HepG2 (cell line): ENCODE data around the gene DEFB129. TPM values are rescaled to one million over a fixed set of nuclear protein-coding genes. Genes with fewer than 3 reads are reported as not detected.

Source experiments
- ATAC-seq: fragments of 200-7000 bp; cut with Tn5 transposase; 3 replicates; pipeline ENCODE4 v1.9.1; 2020; ENCODE audit warnings: mild to moderate bottlenecking, moderate library complexity
- BruUV-seq: library from RNA; stranded (reverse); fragments of 400-500 nt; replicated peaks from 2 replicates; lab custom pipeline; 2021; lab: Mats Ljungman, UMichigan
- CTCF ChIA-PET: fragments of 300-600 bp; formaldehyde crosslinking; extraction: SDS; loops from one replicate; lab custom pipeline; 2021; ENCODE audit warnings: low total read pairs, inconsistent platforms, low intra/inter-chr PET ratio; lab: Yijun Ruan, JAX
- POLR2A ChIA-PET: fragments of 350-600 bp; sonication (Branson Sonifier 250); formaldehyde crosslinking; loops from one replicate; lab custom pipeline; 2020; ENCODE audit warnings: antibody characterized with exemption, inconsistent platforms; lab: Yijun Ruan, JAX
- DNase-seq: peaks from one replicate; pipeline ENCODE4 v3.0.0-alpha.2; 2015; ENCODE audit warnings: low spot score
- FAIRE-seq: peaks from 3 replicates; lab custom pipeline; 2011; peaks lifted over from hg19 to GRCh38; lab: Jason Lieb, UNC
- H2AFZ ChIP-seq: one replicate; pipeline ENCODE4 v1.6.1; 2011; ENCODE audit warnings: low read length, inconsistent platforms
- H3K27ac ChIP-seq: fragments of 300-600 bp; 3 replicates; pipeline ENCODE4 v1.8.0; 2011; ENCODE audit warnings: mixed run types, mild to moderate bottlenecking, mixed read lengths, low read length, inconsistent platforms; ENCODE audit not compliant: insufficient read depth; ENCODE audit errors: extremely low read length
- H3K27me3 ChIP-seq, 2 experiments: fragments of 200-600 bp in 1 of 2; 2 replicates in 1 of 2; 3 replicates in 1 of 2; pipeline versions ENCODE4 v1.6.0 to v1.8.0; 2011; ENCODE audit warnings: low read length in 2 of 2, mild to moderate bottlenecking in 2 of 2, moderate library complexity in 2 of 2, inconsistent platforms in 1 of 2; ENCODE audit not compliant: insufficient read depth in 2 of 2, control insufficient read depth in 1 of 2
- H3K36me3 ChIP-seq, 2 experiments: fragments of 200-600 bp in 1 of 2; replicated peaks in 1 of 2; 2 replicates in 1 of 2; 3 replicates in 1 of 2; pipeline versions ENCODE4 v1.5.1 to v1.8.0; 2011; ENCODE audit warnings: low read length in 2 of 2, inconsistent platforms in 1 of 2; ENCODE audit not compliant: insufficient read depth in 2 of 2, control insufficient read depth in 1 of 2
- H3K4me1 ChIP-seq: 2 replicates; pipeline ENCODE4 v1.5.1; 2012; ENCODE audit warnings: low read length, inconsistent platforms; ENCODE audit not compliant: insufficient read depth
- H3K4me2 ChIP-seq: 2 replicates; pipeline ENCODE4 v1.6.0; 2011; ENCODE audit warnings: low read depth, low read length, inconsistent platforms
- H3K4me3 ChIP-seq, 3 experiments: fragments of 200-600 bp in 1 of 3; sonication (generic), shearing (Covaris generic) in 1 of 3; replicated peaks in 1 of 3; 2 replicates each; pipeline ENCODE4 v1.5.1; 2011 to 2016; ENCODE audit warnings: low read length in 3 of 3, inconsistent platforms in 2 of 3, low read depth in 2 of 3, mild to moderate bottlenecking in 2 of 3, control low read depth in 1 of 3, mixed read lengths in 1 of 3; ENCODE audit not compliant: insufficient read depth in 1 of 3
- H3K79me2 ChIP-seq: one replicate; pipeline ENCODE4 v1.6.1; 2011; ENCODE audit warnings: low read length, inconsistent platforms; ENCODE audit not compliant: insufficient read depth
- H3K9ac ChIP-seq: 2 replicates; pipeline ENCODE4 v1.6.0; 2011; ENCODE audit warnings: mild to moderate bottlenecking, low read depth, low read length, inconsistent platforms; ENCODE audit not compliant: insufficient read depth
- H3K9me3 ChIP-seq: 2 replicates; pipeline ENCODE4 v1.5.1; 2012; ENCODE audit warnings: mild to moderate bottlenecking, low read length
- H4K20me1 ChIP-seq: 2 replicates; pipeline ENCODE4 v1.6.0; 2011; ENCODE audit warnings: inconsistent platforms, mild to moderate bottlenecking, low read length, moderate library complexity; ENCODE audit not compliant: insufficient read depth
- CREM ChIP-seq, 2 experiments: sonication (generic) in 1 of 2; formaldehyde crosslinking in 1 of 2; IDR thresholded peaks; 2 replicates each; pipeline versions ENCODE4 v1.4.0 to v1.6.1; 2016 to 2020; ENCODE audit warnings: antibody characterized with exemption in 1 of 2, mild to moderate bottlenecking in 1 of 2, missing genetic modification reagents in 1 of 2
- EZH2 ChIP-seq: conservative IDR thresholded peaks from 2 replicates; pipeline ENCODE4 v1.6.1; 2012; ENCODE audit warnings: mild to moderate bottlenecking, low read depth, low read length, moderate library complexity
- GLI4 ChIP-seq: sonication (generic); formaldehyde crosslinking; IDR thresholded peaks from 2 replicates; pipeline ENCODE4 v1.5.1; 2020; ENCODE audit warnings: missing genetic modification reagents, mild to moderate bottlenecking, moderate library complexity, borderline replicate concordance
- IKZF4 ChIP-seq: sonication (generic); formaldehyde crosslinking; IDR thresholded peaks from 2 replicates; pipeline ENCODE4 v1.5.1; 2020; ENCODE audit warnings: borderline replicate concordance, mild to moderate bottlenecking, low read depth, missing genetic modification reagents; ENCODE audit errors: not compliant biosample characterization
- MBNL3 ChIP-seq: fragments of 250-450 bp; sonication (Bioruptor Pico); conservative IDR thresholded peaks from 2 replicates; pipeline ENCODE4 v1.8.0; 2022; ENCODE audit warnings: mild to moderate bottlenecking, inconsistent platforms
- MED8 ChIP-seq: sonication (generic); formaldehyde crosslinking; IDR thresholded peaks from 2 replicates; pipeline ENCODE4 v1.8.1; 2023; ENCODE audit warnings: mild to moderate bottlenecking, missing genetic modification reagents; ENCODE audit not compliant: insufficient replicate concordance
- MIER3 ChIP-seq: IDR thresholded peaks from 2 replicates; pipeline ENCODE4 v1.6.1; 2016; ENCODE audit warnings: missing compliant biosample characterization, borderline replicate concordance
- NCOA5 ChIP-seq: sonication (generic); formaldehyde crosslinking; IDR thresholded peaks from 2 replicates; pipeline ENCODE4 v1.4.0; 2020; ENCODE audit warnings: missing genetic modification reagents
- NR2F6 ChIP-seq, 2 experiments: IDR thresholded peaks; 2 replicates each; pipeline ENCODE4 v1.6.1; 2016; ENCODE audit warnings: antibody characterized with exemption in 1 of 2, mild to moderate bottlenecking in 1 of 2
- RBM39 ChIP-seq: fragments of 200-400 bp; formaldehyde crosslinking; IDR thresholded peaks from one replicate; pipeline ENCODE4 v1.6.1; 2018; ENCODE audit warnings: antibody characterized with exemption, mild to moderate bottlenecking, low read depth, low read length; ENCODE audit not compliant: poor library complexity, severe bottlenecking
- TSC22D2 ChIP-seq: sonication (generic); formaldehyde crosslinking; IDR thresholded peaks from 2 replicates; pipeline ENCODE4 v1.5.1; 2020; ENCODE audit warnings: missing genetic modification reagents, mild to moderate bottlenecking, borderline replicate concordance
- ZNF260 ChIP-seq: sonication (generic); formaldehyde crosslinking; IDR thresholded peaks from 2 replicates; pipeline ENCODE4 v1.4.0; 2020; ENCODE audit warnings: missing genetic modification reagents, low read depth, mild to moderate bottlenecking, borderline replicate concordance
- ZNF333 ChIP-seq: sonication (generic); formaldehyde crosslinking; IDR thresholded peaks from 2 replicates; pipeline ENCODE4 v1.4.0; 2020; ENCODE audit warnings: mild to moderate bottlenecking, missing genetic modification reagents, borderline replicate concordance
- ZNF383 ChIP-seq: sonication (generic); formaldehyde crosslinking; IDR thresholded peaks from 2 replicates; pipeline ENCODE4 v1.4.0; 2020; ENCODE audit warnings: missing genetic modification reagents, mild to moderate bottlenecking, borderline replicate concordance
- WGBS: methylation state at CpG from one replicate; pipeline ENCODE4 v1.1.6; 2017; ENCODE audit warnings: low lambda C conversion rate; 5-methylcytosine and 5-hydroxymethylcytosine counted together
- in situ Hi-C: cut with HindIII; loops from 2 replicates; pipeline ENCODE4 v1.10.0; 2017; ENCODE audit warnings: low pct_unique_long_range_greater_than_20kb; ENCODE audit not compliant: extremely low pct_ligation_motif_present
- intact Hi-C: fragments of 100-400 bp; cut with micrococcal nuclease; formaldehyde crosslinking; loops from one replicate; pipeline ENCODE4 v1.10.0; 2022; ENCODE audit not compliant: unreplicated experiment
- polyA plus RNA-seq, 8 experiments: library from polyadenylated mRNA; depleted of rRNA in 3 of 8; stranded (reverse) in 7 of 8; unstranded in 1 of 8; fragments of >200 nt; fragmentation: Illumina TruSeq in 4 of 8; extraction: Trizol in 4 of 8; gene quantifications; 2 replicates each; pipeline versions ENCODE4 v1.2.1 to v1.2.3, GENCODE V29; 2011 to 2016; ENCODE audit warnings: low read depth in 4 of 8, missing spikeins in 1 of 8, mixed read lengths in 1 of 8; ENCODE audit not compliant: insufficient read depth in 1 of 8
- total RNA-seq, 5 experiments: library from RNA; depleted of rRNA; stranded (reverse); fragments of >200 nt; fragmentation: Illumina TruSeq; extraction: Trizol; gene quantifications; 2 replicates each; pipeline ENCODE4 v1.2.3, GENCODE V29; 2016; ENCODE audit warnings: low read depth in 1 of 5
- TF ChIP-seq, protein P1 (sequence below): sonication (generic); formaldehyde crosslinking; IDR thresholded peaks from 2 replicates; pipeline ENCODE4 v1.5.0; 2020; ENCODE audit warnings: mild to moderate bottlenecking, missing genetic modification reagents, moderate library complexity
- TF ChIP-seq, protein P2 (sequence below): sonication (generic); formaldehyde crosslinking; IDR thresholded peaks from 2 replicates; pipeline ENCODE4 v1.8.1; 2022; ENCODE audit warnings: mild to moderate bottlenecking, missing genetic modification reagents
- TF ChIP-seq, protein P3 (sequence below): sonication (generic); formaldehyde crosslinking; IDR thresholded peaks from 2 replicates; pipeline ENCODE4 v1.4.0; 2020; ENCODE audit warnings: missing genetic modification reagents, mild to moderate bottlenecking, borderline replicate concordance
- TF ChIP-seq, protein P4 (sequence below): sonication (generic); formaldehyde crosslinking; IDR thresholded peaks from 2 replicates; pipeline ENCODE4 v1.4.0; 2020; ENCODE audit warnings: mild to moderate bottlenecking, missing genetic modification reagents, borderline replicate concordance

The DEFB129 gene
- total and polyA plus RNA-seq, 2 of the 13 experiments (the other 11 are each of a cell fraction or from before 2014, with no cell fraction given) = not detected

DNA sequence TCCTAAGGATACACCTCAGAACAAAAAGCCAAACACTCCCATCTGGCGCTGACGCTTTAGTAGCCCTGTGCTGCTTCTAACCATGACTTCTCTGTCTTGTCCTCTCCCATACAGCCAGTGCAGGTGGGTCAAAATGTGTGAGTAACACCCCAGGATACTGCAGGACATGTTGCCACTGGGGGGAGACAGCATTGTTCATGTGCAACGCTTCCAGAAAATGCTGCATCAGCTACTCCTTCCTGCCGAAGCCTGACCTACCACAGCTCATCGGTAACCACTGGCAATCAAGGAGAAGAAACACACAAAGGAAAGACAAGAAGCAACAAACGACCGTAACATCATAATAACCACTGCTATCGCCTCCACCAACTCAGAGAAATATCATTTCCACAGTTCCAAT, 31.9 kb downstream of the DEFB129 start:
- Histone ChIP-seq H3K9ac (no peak overlapping the region), H3K27me3 (peaks cover 6 to 36% of the 10 kb centered on the region in 2 experiments; a peak in 4 of 5 replicates), H3K79me2 (no peaks in the 10 kb centered on the region), H4K20me1 (no peaks in the 10 kb centered on the region), H3K27ac (no peak overlapping the region), H3K4me3 (no peak overlapping the region), H2AFZ (no peak overlapping the region), H3K4me1 (no peaks in the 10 kb centered on the region), H3K9me3 (no peaks in the 10 kb centered on the region), H3K36me3 (no peaks in the 10 kb centered on the region), H3K4me2 (no peak overlapping the region)
- ATAC-seq = peak; percentile 92
- ChIA-PET POLR2A (no interaction called here), CTCF (interaction anchor here (0.7 to 1.9 kb wide), 3 partner anchors 8 to 72 kb away, joined by 3 to 12 read pairs (median 4); no protein-coding TSS in a partner anchor)
- intact Hi-C loops (loop anchor here (1.0 kb wide), 1 partner anchor 71 kb away; no protein-coding TSS in a partner anchor), in situ Hi-C loops (no loop called here)
- DNase-seq = peak; percentile 67
- no TSS peak for BruUV-seq
- FAIRE-seq = peak; percentile 82
- 15% methylated on average over 8 of the region's 8 CpGs for WGBS
- TF ChIP-seq, protein P1, sequence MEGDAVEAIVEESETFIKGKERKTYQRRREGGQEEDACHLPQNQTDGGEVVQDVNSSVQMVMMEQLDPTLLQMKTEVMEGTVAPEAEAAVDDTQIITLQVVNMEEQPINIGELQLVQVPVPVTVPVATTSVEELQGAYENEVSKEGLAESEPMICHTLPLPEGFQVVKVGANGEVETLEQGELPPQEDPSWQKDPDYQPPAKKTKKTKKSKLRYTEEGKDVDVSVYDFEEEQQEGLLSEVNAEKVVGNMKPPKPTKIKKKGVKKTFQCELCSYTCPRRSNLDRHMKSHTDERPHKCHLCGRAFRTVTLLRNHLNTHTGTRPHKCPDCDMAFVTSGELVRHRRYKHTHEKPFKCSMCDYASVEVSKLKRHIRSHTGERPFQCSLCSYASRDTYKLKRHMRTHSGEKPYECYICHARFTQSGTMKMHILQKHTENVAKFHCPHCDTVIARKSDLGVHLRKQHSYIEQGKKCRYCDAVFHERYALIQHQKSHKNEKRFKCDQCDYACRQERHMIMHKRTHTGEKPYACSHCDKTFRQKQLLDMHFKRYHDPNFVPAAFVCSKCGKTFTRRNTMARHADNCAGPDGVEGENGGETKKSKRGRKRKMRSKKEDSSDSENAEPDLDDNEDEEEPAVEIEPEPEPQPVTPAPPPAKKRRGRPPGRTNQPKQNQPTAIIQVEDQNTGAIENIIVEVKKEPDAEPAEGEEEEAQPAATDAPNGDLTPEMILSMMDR (CRISPR knock-in tag) = peak; percentile 71
- peak; percentile 77 for TF ChIP-seq MIER3 (CRISPR knock-in tag)
- TF ChIP-seq TSC22D2 (CRISPR knock-in tag) = peak; percentile 60; the same call in 1 of the 2 replicates
- TF ChIP-seq GLI4 = no peak
- TF ChIP-seq, protein P2, sequence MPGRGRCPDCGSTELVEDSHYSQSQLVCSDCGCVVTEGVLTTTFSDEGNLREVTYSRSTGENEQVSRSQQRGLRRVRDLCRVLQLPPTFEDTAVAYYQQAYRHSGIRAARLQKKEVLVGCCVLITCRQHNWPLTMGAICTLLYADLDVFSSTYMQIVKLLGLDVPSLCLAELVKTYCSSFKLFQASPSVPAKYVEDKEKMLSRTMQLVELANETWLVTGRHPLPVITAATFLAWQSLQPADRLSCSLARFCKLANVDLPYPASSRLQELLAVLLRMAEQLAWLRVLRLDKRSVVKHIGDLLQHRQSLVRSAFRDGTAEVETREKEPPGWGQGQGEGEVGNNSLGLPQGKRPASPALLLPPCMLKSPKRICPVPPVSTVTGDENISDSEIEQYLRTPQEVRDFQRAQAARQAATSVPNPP (CRISPR knock-in tag) = no peak
- TF ChIP-seq MED8 (CRISPR knock-in tag) = no peak
- no peak for TF ChIP-seq ZNF333 (CRISPR knock-in tag)
- no peak for TF ChIP-seq EZH2
- TF ChIP-seq, protein P3, sequence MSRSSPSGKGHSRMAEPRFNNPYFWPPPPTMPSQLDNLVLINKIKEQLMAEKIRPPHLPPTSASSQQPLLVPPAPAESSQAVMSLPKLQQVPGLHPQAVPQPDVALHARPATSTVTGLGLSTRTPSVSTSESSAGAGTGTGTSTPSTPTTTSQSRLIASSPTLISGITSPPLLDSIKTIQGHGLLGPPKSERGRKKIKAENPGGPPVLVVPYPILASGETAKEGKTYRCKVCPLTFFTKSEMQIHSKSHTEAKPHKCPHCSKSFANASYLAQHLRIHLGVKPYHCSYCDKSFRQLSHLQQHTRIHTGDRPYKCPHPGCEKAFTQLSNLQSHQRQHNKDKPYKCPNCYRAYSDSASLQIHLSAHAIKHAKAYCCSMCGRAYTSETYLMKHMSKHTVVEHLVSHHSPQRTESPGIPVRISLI (CRISPR knock-in tag) = peak; percentile 42; the same call in 1 of the 2 replicates
- TF ChIP-seq NCOA5 = no peak
- TF ChIP-seq, protein P4, sequence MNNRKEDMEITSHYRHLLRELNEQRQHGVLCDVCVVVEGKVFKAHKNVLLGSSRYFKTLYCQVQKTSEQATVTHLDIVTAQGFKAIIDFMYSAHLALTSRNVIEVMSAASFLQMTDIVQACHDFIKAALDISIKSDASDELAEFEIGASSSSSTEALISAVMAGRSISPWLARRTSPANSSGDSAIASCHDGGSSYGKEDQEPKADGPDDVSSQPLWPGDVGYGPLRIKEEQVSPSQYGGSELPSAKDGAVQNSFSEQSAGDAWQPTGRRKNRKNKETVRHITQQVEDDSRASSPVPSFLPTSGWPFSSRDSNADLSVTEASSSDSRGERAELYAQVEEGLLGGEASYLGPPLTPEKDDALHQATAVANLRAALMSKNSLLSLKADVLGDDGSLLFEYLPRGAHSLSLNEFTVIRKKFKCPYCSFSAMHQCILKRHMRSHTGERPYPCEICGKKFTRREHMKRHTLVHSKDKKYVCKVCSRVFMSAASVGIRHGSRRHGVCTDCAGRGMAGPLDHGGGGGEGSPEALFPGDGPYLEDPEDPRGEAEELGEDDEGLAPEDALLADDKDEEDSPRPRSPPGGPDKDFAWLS (CRISPR knock-in tag) = no peak
- TF ChIP-seq RBM39 = no peak
- peak; percentile 45; the same call in 1 of the 2 replicates for TF ChIP-seq ZNF383 (CRISPR knock-in tag)
- no peak for TF ChIP-seq IKZF4 (CRISPR knock-in tag)
- TF ChIP-seq ZNF260 (CRISPR knock-in tag) = no peak
- TF ChIP-seq MBNL3 = no peak
- no peak for TF ChIP-seq NR2F6 (IDR thresholded peaks at IDR 0.05)
- no peak for TF ChIP-seq NR2F6 (CRISPR knock-in tag; IDR thresholded peaks at IDR 0.05)
- TF ChIP-seq CREM (IDR thresholded peaks at IDR 0.05) = no peak
- no peak for TF ChIP-seq CREM (CRISPR knock-in tag; IDR thresholded peaks at IDR 0.05)
